Glomerular visceral epithelial cell (primary cell): ENCODE measurements around the gene IGFLR1.
"Not testable (repeated sequence)": the region's sequence is repeated elsewhere in the genome, so short reads cannot be mapped to it uniquely, and the experiment has no call there.

Experiments
- DNase-seq: peaks from one replicate; pipeline ENCODE4 v3.0.0-alpha.2; 2016; ENCODE audit errors: extremely low spot score

IGFLR1 gene

DNA sequence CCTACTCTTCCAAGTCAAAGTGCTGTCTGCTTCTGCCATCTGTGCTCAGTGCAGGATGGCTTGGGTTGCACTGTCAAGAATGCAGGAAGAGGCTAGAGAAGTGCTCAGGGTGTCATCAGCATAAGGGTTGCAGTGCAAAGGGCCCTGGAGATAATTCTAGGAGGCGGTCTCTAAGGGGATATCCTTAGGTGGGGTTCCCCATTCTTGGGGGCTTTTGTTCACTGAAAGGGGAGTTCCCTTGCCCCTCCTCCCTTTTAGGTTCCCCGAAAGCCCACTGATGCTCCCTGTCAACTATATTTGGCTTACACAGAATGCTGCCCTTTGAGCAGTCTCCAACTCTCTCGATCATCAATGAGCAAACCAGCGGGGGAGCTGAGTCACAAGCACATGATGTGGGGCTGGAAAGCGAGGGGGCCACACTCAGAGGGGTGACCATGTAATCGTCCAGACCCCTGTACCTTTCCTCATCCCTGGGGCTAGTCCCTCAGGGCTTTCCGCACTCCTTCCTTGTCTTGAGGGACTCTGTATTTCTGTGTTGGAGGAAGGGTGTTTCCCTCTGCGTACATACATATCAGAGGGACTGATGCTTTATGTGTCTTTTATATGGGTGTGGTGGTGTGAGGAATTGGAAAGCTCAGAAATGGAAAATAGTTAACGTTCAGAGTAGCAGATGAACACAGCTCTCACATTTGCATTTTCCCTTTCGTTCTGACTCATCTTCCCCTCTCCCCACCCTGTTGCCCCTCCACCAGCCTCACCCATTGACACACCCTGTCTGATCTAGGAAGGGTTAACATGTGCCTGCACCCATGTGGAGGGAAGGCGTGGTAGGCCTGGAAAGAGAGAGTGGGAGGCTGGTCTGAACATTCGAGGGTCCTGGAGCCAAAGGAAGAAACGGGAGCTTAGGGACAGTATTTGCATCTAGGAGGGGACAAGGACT lies 31.2 kb downstream of the IGFLR1 start:
- no peak for DNase-seq

DNA sequence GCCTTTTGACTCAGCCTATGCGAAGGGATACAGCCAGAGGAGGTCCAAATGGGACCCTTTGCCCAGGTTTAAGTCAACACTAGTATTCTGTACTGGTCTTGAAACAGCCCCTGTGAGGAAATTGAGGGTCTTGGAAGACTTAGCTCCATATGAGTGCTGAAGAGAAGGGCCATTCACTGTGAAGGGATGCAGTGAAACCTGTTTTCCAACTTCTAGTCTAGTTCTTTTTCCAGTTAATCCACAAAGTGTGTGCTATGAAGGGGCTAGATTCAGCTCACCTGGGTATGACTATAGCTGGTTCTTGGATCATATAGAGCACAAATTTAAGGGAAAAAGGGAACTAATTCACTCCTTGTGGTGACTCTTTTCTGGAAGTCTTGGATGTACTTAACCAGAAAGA lies 33.9 kb downstream of the IGFLR1 start:
- no peak for DNase-seq

DNA sequence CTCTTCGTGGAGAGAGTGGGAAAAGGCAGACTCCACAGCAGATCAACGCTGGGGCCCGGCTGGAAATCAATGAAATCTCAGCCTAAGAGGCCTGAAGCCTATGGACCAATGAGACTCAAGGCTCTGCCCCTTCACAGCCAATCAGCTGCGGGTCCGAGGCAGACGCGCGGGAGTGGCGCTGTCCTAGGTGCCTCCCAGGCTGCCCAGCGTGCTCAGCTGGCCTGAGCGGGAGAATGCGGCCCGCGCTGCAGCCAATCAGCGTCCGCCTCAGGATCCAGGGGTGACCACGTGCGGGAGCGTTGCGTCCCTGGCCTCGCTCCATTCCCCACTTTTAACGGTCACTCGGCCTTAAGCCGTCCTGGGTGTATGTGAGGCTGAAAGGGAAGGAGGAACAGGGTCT lies 38.0 kb downstream of the IGFLR1 start, which contains the start of gene ZBTB32:
ZBTB32 (plus strand) TSS at position 341 of the 400 bp plus-strand sequence. CDS start 10,069 bp downstream, outside the sequence.
- peak; percentile 21 for DNase-seq

DNA sequence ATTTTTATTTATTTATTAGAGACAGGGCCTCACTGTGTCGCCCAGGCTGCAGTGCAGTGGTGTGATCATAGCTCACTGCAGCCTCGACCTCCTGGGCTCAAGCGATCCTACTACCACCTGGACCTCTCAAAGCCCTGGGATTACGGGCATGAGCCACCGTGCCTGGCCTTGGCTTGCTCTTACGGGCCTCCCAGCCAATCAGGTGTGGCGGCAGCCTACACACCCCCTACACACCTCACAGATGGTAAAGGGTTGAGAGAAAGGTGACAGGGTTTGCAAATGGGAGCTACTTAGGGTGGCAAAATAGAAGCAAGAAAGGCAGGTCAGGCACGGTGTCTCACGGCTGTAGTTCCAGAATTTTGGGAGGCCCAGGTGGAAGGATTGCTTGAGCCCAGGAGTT lies 38.9 kb downstream of the IGFLR1 start:
- DNase-seq, result no peak

DNA sequence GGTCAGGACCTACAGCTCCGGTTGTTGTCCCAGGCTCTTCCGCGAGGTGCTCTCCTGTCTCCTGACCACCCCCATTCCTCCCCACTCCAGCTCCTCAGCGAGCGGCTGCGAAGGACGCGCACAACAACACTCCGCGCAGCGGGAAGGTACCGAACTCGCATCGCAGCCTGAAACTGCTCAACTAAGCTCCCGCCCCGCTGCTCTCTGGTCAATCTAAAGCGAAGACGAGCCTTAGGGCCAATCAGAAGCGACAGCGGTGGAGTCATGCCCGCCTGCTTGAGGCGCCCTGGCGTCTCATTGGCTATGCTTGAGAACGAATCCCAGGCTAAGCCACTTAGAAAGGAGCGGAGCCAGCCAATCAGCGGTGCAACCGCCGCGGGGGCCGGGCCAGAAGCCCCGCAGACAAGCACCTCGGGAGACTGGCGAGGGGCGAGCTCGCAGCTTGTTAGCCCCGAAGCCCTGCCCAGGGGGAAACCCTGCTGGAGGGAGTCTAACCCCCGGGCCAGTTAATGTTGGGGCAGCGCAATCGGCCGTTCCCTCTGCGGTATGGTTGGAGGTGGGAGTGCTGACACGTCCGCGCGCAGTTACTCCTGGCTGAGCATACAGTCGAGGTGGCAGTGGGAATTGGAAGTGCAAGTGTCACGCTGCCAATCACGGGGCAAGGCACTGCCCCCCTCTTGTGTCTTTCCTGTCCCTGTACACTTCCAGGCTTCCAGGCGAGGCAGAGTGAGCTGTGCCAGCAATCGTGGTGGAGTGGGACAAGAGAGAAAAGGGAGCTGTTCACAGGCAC lies 39.8 kb downstream of the IGFLR1 start:
- peak; percentile 98 for DNase-seq

DNA sequence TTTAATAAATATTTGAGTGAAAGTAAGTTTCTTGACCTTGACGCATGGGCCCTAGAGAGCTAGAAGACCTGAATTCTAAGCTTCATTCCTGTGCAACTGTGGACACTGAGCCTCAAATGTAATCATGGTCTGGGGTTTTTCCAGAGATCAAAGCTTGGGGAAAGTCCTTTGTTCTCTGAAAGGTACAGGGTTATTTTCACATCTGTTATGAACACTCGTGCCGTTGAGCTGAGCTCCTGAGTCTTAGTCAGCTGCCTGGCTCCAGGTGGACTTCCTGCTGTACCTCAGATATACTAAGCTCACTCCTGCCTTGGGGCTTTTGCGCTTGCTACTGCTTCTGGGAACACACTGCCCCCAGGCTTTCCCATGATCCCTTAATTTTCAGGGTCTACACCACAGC lies 45.4 kb downstream of the IGFLR1 start:
- DNase-seq, result no peak

DNA sequence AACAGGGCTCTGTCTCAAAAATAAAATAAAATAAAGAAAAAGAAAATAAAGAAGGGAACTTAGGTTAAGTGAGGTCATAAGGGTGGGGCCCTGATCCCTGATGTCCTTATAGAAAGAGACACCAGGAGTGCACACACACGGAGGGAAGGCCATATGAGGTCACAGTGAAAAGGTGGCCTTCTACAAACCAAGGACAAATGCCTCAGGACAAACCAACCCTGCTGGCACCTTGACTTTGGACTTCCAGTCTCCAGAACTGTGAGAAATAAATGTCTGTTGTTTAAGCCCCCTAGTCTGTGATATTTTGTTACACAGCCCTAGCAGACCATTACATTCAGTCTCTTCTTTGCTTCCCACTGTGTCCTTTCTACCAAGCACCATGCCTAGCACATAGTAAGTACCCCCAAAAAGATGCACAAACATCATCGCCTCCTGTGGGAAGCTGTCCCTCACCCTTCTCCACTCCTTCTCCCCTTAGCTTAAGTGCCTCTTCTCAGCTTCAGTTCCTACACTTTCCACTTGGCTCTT lies 46.3 kb downstream of the IGFLR1 start:
- DNase-seq, result no peak

DNA sequence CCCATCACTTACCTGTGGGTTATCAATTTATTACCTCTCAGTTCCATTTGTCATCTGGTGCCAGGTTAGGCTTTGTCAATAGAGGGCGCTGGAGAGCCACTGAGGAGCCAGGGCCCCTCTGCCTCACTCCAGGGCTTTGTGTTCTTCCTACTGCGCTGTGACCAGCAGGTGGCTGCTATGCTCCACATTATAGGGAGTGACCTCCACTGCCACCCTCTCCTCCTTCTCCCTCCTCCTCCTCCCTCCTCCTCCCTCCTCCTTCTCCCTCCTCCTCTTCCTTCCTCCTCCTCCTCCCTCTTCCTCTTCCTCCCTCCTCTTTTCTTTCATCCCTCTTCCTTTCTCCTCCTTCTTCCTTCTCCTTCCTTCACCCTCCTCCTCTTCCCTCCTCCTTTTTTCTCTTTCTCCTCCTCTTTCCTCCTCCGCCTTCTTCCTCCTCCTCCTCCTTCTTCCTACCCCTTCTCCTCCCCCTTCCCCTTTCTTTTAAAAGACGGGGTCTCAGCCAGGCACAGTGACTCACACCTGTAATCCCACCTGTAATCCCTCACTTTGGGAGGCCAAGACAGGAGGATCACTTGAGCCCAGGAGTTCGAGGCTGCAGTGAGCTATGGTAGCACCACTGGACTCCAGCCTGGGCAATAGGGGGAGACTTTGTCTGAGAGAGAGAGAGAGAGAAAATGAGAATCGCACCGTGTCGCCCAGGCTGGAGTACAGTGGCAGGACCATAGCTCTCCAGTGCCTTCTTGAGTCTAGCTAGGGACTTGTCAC lies 48.2 kb downstream of the IGFLR1 start:
- DNase-seq, result peak; percentile 91

DNA sequence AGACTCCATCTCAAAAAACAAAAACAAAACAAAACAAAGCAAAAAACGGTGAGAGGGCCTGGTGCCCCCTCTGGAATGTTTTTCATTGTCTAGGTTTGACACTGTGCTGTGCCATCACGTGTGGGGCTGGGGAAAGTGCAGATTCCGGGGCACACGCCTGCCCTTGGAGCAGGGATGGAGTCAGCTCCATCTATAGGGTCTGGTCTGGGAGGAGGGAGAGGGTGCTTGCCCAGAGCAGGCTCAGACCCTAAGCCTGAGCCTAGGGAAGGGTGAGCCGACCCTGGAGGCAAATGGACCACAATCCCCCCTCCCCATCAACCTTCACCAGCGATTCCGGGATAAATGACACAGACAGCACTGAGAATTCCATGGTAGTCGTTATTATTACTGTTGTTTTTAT lies 48.8 kb downstream of the IGFLR1 start:
- no peak for DNase-seq

DNA sequence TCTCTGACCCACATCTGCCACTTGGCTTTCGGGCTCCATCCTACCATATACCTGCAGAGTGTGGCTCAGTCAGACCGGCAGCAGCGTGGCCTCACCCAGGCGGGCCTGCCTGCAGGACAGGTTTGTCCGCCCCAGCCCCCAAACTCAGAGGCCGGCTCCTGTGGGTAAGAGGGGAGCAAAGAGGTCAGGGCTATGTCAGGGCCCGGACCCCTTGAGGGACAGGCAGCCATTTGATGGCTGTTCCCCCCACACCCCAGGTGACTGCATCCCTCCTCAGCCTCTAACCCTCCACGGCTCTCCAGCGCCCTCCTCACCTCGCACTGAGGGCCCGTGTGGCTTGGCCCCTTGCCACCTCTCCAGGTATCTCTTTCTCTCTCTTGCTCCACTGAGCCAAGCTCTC lies 50.2 kb downstream of the IGFLR1 start:
- no peak for DNase-seq

DNA sequence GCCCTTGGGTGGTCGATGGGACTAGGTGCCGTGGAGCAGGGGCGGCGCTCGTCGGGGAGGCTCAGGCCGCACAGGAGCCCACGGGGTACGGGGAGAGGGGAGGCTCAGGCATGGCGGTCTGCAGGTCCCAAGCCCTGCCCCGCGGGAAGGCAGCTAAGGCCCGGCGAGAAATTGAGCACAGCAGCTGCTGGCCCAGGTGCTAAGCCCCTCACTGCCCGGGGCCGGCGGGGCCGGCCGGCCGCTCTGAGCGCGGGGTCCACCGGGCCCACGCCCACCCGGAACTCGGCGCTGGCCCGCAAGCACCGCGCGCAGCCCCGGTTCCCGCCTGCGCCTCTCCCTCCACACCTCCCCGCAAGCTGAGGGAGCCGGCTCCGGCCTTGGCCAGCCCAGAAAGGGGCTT lies 51.1 kb downstream of the IGFLR1 start:
- not testable (repeated sequence) for DNase-seq

DNA sequence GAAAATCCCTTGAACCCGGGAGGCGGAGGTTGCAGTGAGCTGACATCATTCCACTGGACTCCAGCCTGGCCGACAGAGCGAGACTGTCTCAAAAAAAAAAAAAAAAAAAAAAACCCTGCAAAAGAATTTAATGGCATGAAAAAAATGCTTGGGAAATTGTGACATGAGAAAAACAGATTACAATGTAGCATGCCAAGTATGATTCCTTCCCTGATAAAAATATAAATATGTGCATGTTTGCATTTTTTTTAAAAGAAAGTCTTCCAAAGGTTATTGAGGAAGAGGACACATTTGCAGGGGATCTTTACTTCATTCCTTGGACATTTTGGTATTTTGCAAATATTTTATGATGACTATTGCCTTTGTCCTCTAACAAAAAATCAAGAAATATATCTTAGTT lies 52.4 kb downstream of the IGFLR1 start:
- peak; percentile 23 for DNase-seq
